HepG2 (cell line): ENCODE data around the gene ACTN3. TPM values are rescaled to one million over a fixed set of nuclear protein-coding genes. Genes with fewer than 3 reads are reported as not detected.
A peak's percentile ranks its signal among the peaks of the same experiment; 100 is the strongest.

Experiments used
- DRAP1 ChIP-seq: IDR thresholded peaks from 2 replicates; pipeline ENCODE4 v1.6.1; 2016; ENCODE audit warnings: missing genetic modification reagents, missing compliant biosample characterization
- GABPB1 ChIP-seq: IDR thresholded peaks from 2 replicates; pipeline ENCODE4 v1.6.1; 2016; ENCODE audit warnings: mild to moderate bottlenecking, missing genetic modification reagents, moderate library complexity, missing compliant biosample characterization
- HNRNPH1 ChIP-seq: fragments of 200-400 bp; formaldehyde crosslinking; optimal IDR thresholded peaks from 2 replicates; pipeline ENCODE3; 2017; ENCODE audit warnings: mild to moderate bottlenecking, low read depth, low read length
- KLF13 ChIP-seq: sonication (generic); formaldehyde crosslinking; IDR thresholded peaks from 2 replicates; pipeline ENCODE4 v1.4.0; 2020; ENCODE audit warnings: mild to moderate bottlenecking, missing genetic modification reagents
- MXD4 ChIP-seq: IDR thresholded peaks from 2 replicates; pipeline ENCODE4 v1.6.1; 2016; ENCODE audit warnings: mild to moderate bottlenecking, missing biosample characterization, missing genetic modification reagents
- NCOA1 ChIP-seq: sonication (generic); formaldehyde crosslinking; IDR thresholded peaks from 2 replicates; pipeline ENCODE4 v1.9.0; 2021; ENCODE audit warnings: missing genetic modification reagents
- NFKBIZ ChIP-seq: IDR thresholded peaks from 2 replicates; pipeline ENCODE4 v1.6.1; 2018; ENCODE audit warnings: missing genetic modification reagents, missing compliant biosample characterization
- SP5 ChIP-seq: IDR thresholded peaks from 2 replicates; pipeline ENCODE4 v1.6.1; 2016; ENCODE audit warnings: low read depth, borderline replicate concordance
- STAG1 ChIP-seq: sonication (generic); formaldehyde crosslinking; IDR thresholded peaks from 2 replicates; pipeline ENCODE4 v1.4.0; 2020; ENCODE audit warnings: missing genetic modification reagents
- THAP11 ChIP-seq: IDR thresholded peaks from 2 replicates; pipeline ENCODE4 v1.6.1; 2016; ENCODE audit warnings: missing biosample characterization, missing genetic modification reagents
- ZBTB46 ChIP-seq: sonication (generic); formaldehyde crosslinking; IDR thresholded peaks from 2 replicates; pipeline ENCODE4 v1.4.0; 2020; ENCODE audit warnings: mild to moderate bottlenecking, missing genetic modification reagents, borderline replicate concordance
- ZNF160 ChIP-seq: sonication (generic); formaldehyde crosslinking; IDR thresholded peaks from 2 replicates; pipeline ENCODE4 v1.8.0; 2022; ENCODE audit warnings: mild to moderate bottlenecking, inconsistent platforms, missing genetic modification reagents
- ZNF850 ChIP-seq: sonication (generic); formaldehyde crosslinking; conservative IDR thresholded peaks from 2 replicates; pipeline ENCODE4 v1.9.0; 2021; ENCODE audit warnings: mild to moderate bottlenecking, missing genetic modification reagents
- polyA plus RNA-seq, 8 experiments: library from polyadenylated mRNA; depleted of rRNA in 3 of 8; stranded (reverse) in 7 of 8; unstranded in 1 of 8; fragments of >200 nt; fragmentation: Illumina TruSeq in 4 of 8; extraction: Trizol in 4 of 8; gene quantifications; 2 replicates each; pipeline versions ENCODE4 v1.2.1 to v1.2.3, GENCODE V29; 2011 to 2016; ENCODE audit warnings: low read depth in 4 of 8, missing spikeins in 1 of 8, mixed read lengths in 1 of 8; ENCODE audit not compliant: insufficient read depth in 1 of 8
- total RNA-seq, 5 experiments: library from RNA; depleted of rRNA; stranded (reverse); fragments of >200 nt; fragmentation: Illumina TruSeq; extraction: Trizol; gene quantifications; 2 replicates each; pipeline ENCODE4 v1.2.3, GENCODE V29; 2016; ENCODE audit warnings: low read depth in 1 of 5
- TF ChIP-seq, protein P1 (sequence below): sonication (generic); formaldehyde crosslinking; conservative IDR thresholded peaks from 2 replicates; pipeline ENCODE4 v1.4.0; 2020; ENCODE audit warnings: missing genetic modification reagents
- TF ChIP-seq, protein P2 (sequence below): sonication (generic); formaldehyde crosslinking; IDR thresholded peaks from 2 replicates; pipeline ENCODE4 v1.4.0; 2020; ENCODE audit warnings: missing genetic modification reagents, borderline replicate concordance
- TF ChIP-seq, protein P3 (sequence below): sonication (generic); formaldehyde crosslinking; IDR thresholded peaks from 2 replicates; pipeline ENCODE4 v1.4.0; 2020; ENCODE audit warnings: missing genetic modification reagents, borderline replicate concordance

Gene ACTN3
- total and polyA plus RNA-seq, 2 of the 13 experiments (the other 11 are each of a cell fraction or from before 2014, with no cell fraction given), result 0.04 to 0.09 TPM

- TF ChIP-seq STAG1 (CRISPR knock-in tag) (peak; percentile 52; the same call in 1 of the 2 replicates), GABPB1 (CRISPR knock-in tag) (peak; percentile 78), ZBTB46 (CRISPR knock-in tag) (no peak), HNRNPH1 (no peak), ZNF160 (peak; percentile 53; the same call in 1 of the 2 replicates), NFKBIZ (CRISPR knock-in tag) (0 out of 2 replicates have a peak, but pooled peaks have one; percentile 21), KLF13 (CRISPR knock-in tag) (no peak), MXD4 (CRISPR knock-in tag) (peak; percentile 77), DRAP1 (CRISPR knock-in tag) (peak; percentile 91), ZNF850 (no peak), NCOA1 (CRISPR knock-in tag) (no peak), THAP11 (CRISPR knock-in tag) (peak; percentile 59; the same call in 1 of the 2 replicates), SP5 (CRISPR knock-in tag) (peak; percentile 7; the same call in 1 of the 2 replicates)
- TF ChIP-seq, protein P1, sequence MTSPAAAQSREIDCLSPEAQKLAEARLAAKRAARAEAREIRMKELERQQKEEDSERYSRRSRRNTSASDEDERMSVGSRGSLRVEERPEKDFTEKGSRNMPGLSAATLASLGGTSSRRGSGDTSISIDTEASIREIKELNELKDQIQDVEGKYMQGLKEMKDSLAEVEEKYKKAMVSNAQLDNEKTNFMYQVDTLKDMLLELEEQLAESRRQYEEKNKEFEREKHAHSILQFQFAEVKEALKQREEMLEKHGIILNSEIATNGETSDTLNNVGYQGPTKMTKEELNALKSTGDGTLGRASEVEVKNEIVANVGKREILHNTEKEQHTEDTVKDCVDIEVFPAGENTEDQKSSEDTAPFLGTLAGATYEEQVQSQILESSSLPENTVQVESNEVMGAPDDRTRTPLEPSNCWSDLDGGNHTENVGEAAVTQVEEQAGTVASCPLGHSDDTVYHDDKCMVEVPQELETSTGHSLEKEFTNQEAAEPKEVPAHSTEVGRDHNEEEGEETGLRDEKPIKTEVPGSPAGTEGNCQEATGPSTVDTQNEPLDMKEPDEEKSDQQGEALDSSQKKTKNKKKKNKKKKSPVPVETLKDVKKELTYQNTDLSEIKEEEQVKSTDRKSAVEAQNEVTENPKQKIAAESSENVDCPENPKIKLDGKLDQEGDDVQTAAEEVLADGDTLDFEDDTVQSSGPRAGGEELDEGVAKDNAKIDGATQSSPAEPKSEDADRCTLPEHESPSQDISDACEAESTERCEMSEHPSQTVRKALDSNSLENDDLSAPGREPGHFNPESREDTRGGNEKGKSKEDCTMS (CRISPR knock-in tag), result no peak
- TF ChIP-seq, protein P2, sequence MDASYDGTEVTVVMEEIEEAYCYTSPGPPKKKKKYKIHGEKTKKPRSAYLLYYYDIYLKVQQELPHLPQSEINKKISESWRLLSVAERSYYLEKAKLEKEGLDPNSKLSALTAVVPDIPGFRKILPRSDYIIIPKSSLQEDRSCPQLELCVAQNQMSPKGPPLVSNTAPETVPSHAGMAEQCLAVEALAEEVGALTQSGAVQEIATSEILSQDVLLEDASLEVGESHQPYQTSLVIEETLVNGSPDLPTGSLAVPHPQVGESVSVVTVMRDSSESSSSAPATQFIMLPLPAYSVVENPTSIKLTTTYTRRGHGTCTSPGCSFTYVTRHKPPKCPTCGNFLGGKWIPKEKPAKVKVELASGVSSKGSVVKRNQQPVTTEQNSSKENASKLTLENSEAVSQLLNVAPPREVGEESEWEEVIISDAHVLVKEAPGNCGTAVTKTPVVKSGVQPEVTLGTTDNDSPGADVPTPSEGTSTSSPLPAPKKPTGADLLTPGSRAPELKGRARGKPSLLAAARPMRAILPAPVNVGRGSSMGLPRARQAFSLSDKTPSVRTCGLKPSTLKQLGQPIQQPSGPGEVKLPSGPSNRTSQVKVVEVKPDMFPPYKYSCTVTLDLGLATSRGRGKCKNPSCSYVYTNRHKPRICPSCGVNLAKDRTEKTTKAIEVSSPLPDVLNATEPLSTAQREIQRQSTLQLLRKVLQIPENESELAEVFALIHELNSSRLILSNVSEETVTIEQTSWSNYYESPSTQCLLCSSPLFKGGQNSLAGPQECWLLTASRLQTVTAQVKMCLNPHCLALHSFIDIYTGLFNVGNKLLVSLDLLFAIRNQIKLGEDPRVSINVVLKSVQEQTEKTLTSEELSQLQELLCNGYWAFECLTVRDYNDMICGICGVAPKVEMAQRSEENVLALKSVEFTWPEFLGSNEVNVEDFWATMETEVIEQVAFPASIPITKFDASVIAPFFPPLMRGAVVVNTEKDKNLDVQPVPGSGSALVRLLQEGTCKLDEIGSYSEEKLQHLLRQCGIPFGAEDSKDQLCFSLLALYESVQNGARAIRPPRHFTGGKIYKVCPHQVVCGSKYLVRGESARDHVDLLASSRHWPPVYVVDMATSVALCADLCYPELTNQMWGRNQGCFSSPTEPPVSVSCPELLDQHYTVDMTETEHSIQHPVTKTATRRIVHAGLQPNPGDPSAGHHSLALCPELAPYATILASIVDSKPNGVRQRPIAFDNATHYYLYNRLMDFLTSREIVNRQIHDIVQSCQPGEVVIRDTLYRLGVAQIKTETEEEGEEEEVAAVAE, result peak; percentile 70; the same call in 1 of the 2 replicates
- TF ChIP-seq, protein P3, sequence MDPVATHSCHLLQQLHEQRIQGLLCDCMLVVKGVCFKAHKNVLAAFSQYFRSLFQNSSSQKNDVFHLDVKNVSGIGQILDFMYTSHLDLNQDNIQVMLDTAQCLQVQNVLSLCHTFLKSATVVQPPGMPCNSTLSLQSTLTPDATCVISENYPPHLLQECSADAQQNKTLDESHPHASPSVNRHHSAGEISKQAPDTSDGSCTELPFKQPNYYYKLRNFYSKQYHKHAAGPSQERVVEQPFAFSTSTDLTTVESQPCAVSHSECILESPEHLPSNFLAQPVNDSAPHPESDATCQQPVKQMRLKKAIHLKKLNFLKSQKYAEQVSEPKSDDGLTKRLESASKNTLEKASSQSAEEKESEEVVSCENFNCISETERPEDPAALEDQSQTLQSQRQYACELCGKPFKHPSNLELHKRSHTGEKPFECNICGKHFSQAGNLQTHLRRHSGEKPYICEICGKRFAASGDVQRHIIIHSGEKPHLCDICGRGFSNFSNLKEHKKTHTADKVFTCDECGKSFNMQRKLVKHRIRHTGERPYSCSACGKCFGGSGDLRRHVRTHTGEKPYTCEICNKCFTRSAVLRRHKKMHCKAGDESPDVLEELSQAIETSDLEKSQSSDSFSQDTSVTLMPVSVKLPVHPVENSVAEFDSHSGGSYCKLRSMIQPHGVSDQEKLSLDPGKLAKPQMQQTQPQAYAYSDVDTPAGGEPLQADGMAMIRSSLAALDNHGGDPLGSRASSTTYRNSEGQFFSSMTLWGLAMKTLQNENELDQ, result no peak
Measured at GRCh38 chr11:66592457-66593302, 46.0 kb downstream of the ACTN3 start, which contains the start of the genes CCDC87 and CCS (continued).
